ENCODE measurements around the gene TIMM10B. TPM values are rescaled to one million over a fixed set of nuclear protein-coding genes. Genes with fewer than 3 reads are reported as not detected.

The TIMM10B gene
- total and polyA plus RNA-seq, 9 of the 15 experiments (the other 6 are each of a cell fraction or from before 2014, with no cell fraction given) = 43.2 to 163 (median 57.0) TPM

DNA sequence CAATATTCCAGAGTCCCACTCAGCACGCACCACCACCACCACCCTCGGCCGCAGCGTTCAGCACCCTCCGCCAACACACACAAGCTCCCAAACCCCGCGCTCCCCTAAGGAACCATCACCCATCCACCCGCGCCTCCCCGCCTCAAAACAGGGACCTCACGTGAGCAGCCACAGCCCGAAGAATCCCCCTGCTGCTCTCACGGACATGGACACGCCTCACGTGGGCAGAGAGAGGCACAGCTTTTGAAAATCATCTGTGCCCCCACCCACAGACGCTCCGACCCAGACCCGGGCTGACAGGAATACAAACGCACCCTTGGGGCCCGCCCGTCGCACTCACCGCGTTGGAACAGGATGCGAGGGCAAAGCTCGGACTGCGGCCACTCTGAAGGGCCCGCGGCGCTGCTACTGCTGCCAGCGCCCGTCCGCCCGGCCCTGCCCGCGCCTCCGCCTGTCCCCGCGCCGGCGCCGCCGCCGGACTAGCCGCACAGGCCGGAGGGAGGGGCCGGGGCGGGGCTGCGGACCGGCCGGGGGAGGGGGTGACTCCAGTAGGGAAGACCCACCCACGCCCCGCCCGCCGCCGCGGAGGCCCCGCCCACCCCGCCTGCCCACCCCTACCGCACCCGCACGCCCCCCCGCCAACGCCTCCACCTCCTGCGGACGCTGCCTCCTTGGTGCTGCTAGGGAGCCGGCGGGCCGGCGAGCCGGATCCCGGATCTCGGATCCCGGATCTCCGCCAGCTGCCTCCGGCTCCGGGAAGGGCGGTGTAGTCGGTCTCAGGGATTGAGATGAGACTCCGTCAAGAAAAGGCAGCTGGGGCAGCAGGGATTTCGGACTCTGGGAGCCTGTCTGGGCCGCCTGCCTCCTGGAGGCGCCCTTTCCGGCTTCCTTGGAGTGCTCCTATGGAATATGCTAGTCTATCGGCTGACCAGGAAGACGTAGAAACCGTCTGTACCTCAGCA, 7.6 kb upstream of the TIMM10B start, which contains the start of gene TRIM3 (continued):
- TF ChIP-seq ZNF395 (CRISPR knock-in tag; IDR thresholded peaks at IDR 0.05) (0 out of 2 replicates have a peak, but pooled peaks have one; percentile 34), RFX5 (IDR thresholded peaks at IDR 0.05; ENCODE audit: low read depth, low read length) (no peak), TBP (optimal IDR thresholded peaks at IDR 0.05; ENCODE audit: low read depth, low read length) (peak; percentile 46), ZNF174 (CRISPR knock-in tag; IDR thresholded peaks at IDR 0.05) (no peak), GATA2 (CRISPR knock-in tag; IDR thresholded peaks at IDR 0.05) (no peak), PHF21A (IDR thresholded peaks at IDR 0.05; ENCODE audit: borderline replicate concordance, low read depth) (no peak), ZNF232 (CRISPR knock-in tag; IDR thresholded peaks at IDR 0.05) (no peak), KDM1A (IDR thresholded peaks at IDR 0.05) (no peak), THRAP3 (IDR thresholded peaks at IDR 0.05; ENCODE audit: borderline replicate concordance) (no peak), E2F3 (CRISPR knock-in tag; IDR thresholded peaks at IDR 0.05) (no peak), ZNF23 (CRISPR knock-in tag; IDR thresholded peaks at IDR 0.05) (no peak), ZNF75A (CRISPR knock-in tag; IDR thresholded peaks at IDR 0.05) (no peak), ZBTB12 (CRISPR knock-in tag; IDR thresholded peaks at IDR 0.05) (no peak), SP2 (IDR thresholded peaks at IDR 0.05; ENCODE audit: extremely low read depth, low read depth, low read length, poor library complexity, severe bottlenecking) (no peak), FOXJ2 (tag; IDR thresholded peaks at IDR 0.05) (no peak), ATF6 (CRISPR knock-in tag; IDR thresholded peaks at IDR 0.05) (0 out of 2 replicates have a peak, but pooled peaks have one; percentile 7)
- TF ChIP-seq, protein P1, sequence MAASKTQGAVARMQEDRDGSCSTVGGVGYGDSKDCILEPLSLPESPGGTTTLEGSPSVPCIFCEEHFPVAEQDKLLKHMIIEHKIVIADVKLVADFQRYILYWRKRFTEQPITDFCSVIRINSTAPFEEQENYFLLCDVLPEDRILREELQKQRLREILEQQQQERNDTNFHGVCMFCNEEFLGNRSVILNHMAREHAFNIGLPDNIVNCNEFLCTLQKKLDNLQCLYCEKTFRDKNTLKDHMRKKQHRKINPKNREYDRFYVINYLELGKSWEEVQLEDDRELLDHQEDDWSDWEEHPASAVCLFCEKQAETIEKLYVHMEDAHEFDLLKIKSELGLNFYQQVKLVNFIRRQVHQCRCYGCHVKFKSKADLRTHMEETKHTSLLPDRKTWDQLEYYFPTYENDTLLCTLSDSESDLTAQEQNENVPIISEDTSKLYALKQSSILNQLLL (CRISPR knock-in tag; IDR thresholded peaks at IDR 0.05; ENCODE audit: borderline replicate concordance) = no peak
